ENCODE measurements around the gene PEX14. TPM values are rescaled to one million over a fixed set of nuclear protein-coding genes. Genes with fewer than 3 reads are reported as not detected.

The PEX14 gene
- total RNA-seq, 2 donors from 2014 or later: 16.0 TPM

DNA sequence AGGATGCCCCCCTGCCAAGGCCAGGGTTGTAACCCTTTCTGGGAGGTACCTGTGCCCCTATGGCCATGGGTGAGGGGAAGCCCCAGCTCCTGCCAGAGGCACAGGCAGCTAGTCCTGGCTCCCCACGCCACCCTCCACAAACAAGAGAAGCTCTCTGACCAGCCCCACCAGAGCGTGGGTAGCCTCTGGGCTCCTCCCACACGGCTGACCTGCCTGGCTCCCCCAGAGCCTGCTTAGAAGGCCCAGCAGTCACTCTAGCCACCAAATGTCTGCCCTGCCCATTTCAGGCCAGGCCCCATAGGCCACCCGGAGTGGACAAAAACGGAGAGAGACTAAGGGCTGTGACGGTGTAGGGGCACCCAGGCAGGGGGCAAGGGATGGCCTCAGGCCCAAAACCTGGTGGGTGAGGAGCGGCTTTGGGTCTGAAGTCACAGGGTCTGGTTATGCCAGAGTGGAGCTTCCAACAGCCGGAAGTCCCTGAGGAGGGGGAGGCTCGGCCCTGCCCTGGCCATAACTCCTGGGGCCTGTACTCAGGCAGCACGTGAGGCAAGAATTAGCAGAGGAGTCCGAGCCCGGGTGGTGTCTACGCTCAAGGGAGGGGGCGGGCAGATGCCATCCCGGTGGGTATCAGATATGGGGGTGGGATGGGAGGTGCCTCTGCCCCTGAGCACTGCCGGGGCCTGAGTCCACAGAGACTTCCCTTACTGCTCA, 166.2 kb downstream of the PEX14 start:
- no peak overlapping the region for H3K27ac Mint-ChIP-seq
- H3K4me3 Mint-ChIP-seq: no peak overlapping the region

GRCh38 chr1:10641976-10642375, 167.2 kb downstream of the PEX14 start:
- DNase-seq: no peak
- H3K27ac Mint-ChIP-seq: no peak overlapping the region
- no peaks in the 10 kb centered on the region for H3K36me3 Mint-ChIP-seq (ENCODE audit: low read depth)
- H3K9me3 ChIP-seq (ENCODE audit: control insufficient read depth, low read length, poor library complexity, severe bottlenecking): no peaks in the 10 kb centered on the region
- peaks cover 2% of the 10 kb centered on the region for H3K4me1 Mint-ChIP-seq
- no peak for ATAC-seq
- H3K27me3 Mint-ChIP-seq: no peaks in the 10 kb centered on the region
- H3K4me3 Mint-ChIP-seq: no peak overlapping the region

More for the DNA sequence above, 166.2 kb downstream of the PEX14 start:
- no peaks in the 10 kb centered on the region for H3K9me3 ChIP-seq (ENCODE audit: control insufficient read depth, low read length, poor library complexity, severe bottlenecking)
- Mint-ChIP-seq H3K4me1 (peaks cover 2% of the 10 kb centered on the region), H3K27me3 (no peaks in the 10 kb centered on the region), H3K36me3 (ENCODE audit: low read depth) (no peaks in the 10 kb centered on the region)
- ATAC-seq (no peak), DNase-seq (no peak)

DNA sequence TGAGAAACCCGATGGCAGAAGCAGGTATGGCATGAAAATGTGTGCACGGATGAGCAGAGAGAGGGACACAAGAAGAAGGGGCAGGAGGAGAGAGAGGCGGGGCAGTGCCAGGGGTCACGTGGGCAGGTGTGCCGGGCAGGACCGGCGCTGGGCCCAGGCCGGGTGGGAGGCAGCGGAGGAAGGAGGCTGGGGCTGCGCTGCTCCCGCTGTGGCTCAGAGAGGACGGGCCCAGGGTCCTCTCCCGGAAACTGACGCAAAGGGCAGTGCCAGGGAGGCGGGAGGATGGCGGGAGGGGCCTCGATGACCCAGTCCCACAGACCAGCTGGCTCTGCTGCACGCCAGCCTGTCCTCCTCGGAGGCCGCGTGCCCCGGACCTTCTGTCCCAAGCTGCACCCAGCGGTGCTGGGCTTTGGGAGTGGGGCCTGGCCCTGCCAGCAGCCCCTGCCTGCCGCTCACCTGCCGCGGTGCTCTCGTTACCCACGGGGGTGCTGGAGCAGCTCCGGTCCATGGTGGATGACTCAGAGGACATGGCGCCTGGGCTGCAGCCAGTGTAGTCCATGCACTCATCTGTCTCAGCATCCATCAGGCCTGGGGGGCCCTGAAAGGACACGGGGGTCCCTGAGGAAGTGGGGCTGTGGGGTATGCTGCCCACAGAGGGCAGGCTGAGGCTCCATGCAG, 167.8 kb downstream of the PEX14 start:
- H3K4me1 Mint-ChIP-seq: no peaks in the 10 kb centered on the region
- H3K27ac Mint-ChIP-seq: no peak overlapping the region
- ATAC-seq: no peak
- no peaks in the 10 kb centered on the region for H3K9me3 ChIP-seq (ENCODE audit: control insufficient read depth, low read length, poor library complexity, severe bottlenecking)
- DNase-seq: no peak
- no peaks in the 10 kb centered on the region for H3K36me3 Mint-ChIP-seq (ENCODE audit: low read depth)
- H3K27me3 Mint-ChIP-seq: no peaks in the 10 kb centered on the region
- H3K4me3 Mint-ChIP-seq: no peak overlapping the region

DNA sequence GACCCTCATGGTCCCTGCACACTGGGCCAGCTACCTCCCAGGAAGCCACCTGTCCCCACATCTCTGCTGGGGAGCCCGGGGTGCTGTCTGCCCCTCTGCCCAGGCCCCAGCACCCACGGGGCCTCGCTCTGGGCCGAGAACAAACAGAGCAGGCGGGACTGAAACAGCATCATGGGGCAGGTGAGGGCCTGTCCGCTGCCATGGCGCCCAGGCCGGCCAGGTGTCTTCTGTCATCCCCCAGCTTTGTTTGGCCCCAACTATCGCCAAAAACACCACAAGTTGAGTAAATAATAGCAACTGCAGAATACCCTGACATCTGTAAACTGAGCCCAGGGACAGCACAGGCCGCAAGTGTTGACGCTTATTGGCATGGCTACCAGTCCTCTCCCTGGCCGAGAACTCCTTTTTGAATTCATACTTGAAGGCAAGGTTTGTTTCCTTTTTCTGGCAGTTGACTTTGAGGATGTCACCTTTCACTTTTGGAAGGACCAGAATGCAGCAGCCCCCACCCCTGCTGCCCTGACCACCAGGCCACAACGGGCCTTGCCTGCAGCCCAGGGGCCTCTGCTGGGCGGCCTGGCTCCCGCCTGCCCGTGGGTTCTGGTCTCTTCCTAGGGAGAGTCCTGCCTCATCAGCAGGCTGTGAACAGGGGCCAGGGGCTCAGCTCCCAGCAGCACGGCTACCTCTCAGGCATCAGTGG, 169.0 kb downstream of the PEX14 start:
- DNase-seq (no peak), ATAC-seq (no peak)
- H3K27me3 Mint-ChIP-seq: no peaks in the 10 kb centered on the region
- H3K4me1 Mint-ChIP-seq: no peaks in the 10 kb centered on the region
- H3K36me3 Mint-ChIP-seq (ENCODE audit: low read depth): no peaks in the 10 kb centered on the region
- H3K9me3 ChIP-seq (ENCODE audit: control insufficient read depth, low read length, poor library complexity, severe bottlenecking): no peaks in the 10 kb centered on the region
- H3K27ac Mint-ChIP-seq: no peak overlapping the region
- H3K4me3 Mint-ChIP-seq: no peak overlapping the region

GRCh38 chr1:10644307-10645128, 169.8 kb downstream of the PEX14 start:
- Mint-ChIP-seq H3K36me3 (ENCODE audit: low read depth) (no peaks in the 10 kb centered on the region), H3K4me1 (no peaks in the 10 kb centered on the region), H3K4me3 (no peak overlapping the region), H3K27ac (no peak overlapping the region), H3K27me3 (no peaks in the 10 kb centered on the region)
- ATAC-seq: no peak
- no peaks in the 10 kb centered on the region for H3K9me3 ChIP-seq (ENCODE audit: control insufficient read depth, low read length, poor library complexity, severe bottlenecking)
- no peak for DNase-seq

DNA sequence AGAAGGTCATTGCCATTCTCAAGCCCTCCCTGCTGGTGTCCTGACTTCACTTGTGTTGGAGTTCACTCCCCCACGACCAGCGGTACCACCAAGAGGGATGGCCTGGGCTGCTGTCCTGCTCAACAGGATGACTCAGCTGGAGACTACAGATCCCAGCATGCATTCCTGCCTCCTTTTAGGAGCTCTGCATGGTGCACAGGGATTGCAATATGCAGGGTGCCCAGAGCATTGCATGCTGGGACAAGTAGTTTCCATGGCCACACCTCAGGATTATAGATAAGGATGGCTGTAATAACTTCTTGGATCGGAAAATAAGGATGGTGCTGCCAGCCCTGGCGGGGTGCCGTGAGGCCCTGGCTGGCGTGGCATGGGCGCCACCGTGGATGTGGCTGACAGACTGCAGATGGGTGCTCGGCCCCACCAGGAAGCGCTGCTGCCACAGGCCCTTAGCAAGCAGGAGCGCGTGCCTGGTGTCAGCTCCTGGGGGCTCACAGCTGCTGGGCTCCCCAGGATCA, 171.7 kb downstream of the PEX14 start:
- Mint-ChIP-seq H3K4me1 (no peaks in the 10 kb centered on the region), H3K27me3 (no peaks in the 10 kb centered on the region), H3K4me3 (no peak overlapping the region), H3K27ac (no peak overlapping the region), H3K36me3 (ENCODE audit: low read depth) (no peaks in the 10 kb centered on the region)
- H3K9me3 ChIP-seq (ENCODE audit: control insufficient read depth, low read length, poor library complexity, severe bottlenecking): no peaks in the 10 kb centered on the region
- DNase-seq (no peak), ATAC-seq (no peak)

DNA sequence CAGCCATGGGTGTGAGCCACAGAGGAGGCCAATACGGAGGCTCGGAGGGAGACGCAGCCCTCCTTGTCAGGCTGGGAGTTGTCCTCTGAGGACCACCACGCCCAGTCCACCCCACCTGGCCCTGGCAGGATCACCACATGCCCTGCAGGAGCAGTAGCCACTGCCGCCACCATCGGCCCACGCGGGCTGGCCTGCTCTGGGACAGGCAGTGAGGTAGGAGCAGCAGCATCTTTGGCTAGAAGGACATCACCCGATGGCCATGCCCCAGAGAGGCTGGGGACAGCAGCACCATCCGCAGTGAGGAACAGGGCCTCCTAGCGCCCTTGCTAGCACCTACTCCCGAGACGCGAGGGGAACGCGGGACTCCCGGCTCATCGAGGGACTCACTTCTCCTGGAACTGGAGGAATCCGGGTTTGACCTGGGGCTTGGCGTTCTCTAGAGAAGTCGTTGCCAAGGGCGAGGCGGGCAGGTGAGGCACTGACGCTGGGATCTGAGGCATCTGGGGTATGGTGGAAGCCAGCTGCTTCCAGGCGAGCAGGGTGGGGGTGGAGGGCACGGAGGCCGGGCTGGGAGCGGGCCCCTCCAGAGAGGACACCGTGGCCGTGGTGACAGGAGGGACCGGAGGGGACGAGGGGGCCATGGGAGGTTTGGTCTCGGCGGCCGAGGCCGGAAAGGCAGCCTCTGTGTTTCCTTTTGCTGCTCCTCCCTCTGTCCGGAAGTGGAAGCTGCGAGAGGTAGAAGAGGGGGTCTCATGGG, 172.8 kb downstream of the PEX14 start:
- Mint-ChIP-seq H3K36me3 (ENCODE audit: low read depth) (no peaks in the 10 kb centered on the region), H3K4me1 (no peaks in the 10 kb centered on the region), H3K4me3 (no peak overlapping the region), H3K27me3 (no peaks in the 10 kb centered on the region), H3K27ac (no peak overlapping the region)
- DNase-seq (no peak), ATAC-seq (no peak)
- H3K9me3 ChIP-seq (ENCODE audit: control insufficient read depth, low read length, poor library complexity, severe bottlenecking): no peaks in the 10 kb centered on the region

DNA sequence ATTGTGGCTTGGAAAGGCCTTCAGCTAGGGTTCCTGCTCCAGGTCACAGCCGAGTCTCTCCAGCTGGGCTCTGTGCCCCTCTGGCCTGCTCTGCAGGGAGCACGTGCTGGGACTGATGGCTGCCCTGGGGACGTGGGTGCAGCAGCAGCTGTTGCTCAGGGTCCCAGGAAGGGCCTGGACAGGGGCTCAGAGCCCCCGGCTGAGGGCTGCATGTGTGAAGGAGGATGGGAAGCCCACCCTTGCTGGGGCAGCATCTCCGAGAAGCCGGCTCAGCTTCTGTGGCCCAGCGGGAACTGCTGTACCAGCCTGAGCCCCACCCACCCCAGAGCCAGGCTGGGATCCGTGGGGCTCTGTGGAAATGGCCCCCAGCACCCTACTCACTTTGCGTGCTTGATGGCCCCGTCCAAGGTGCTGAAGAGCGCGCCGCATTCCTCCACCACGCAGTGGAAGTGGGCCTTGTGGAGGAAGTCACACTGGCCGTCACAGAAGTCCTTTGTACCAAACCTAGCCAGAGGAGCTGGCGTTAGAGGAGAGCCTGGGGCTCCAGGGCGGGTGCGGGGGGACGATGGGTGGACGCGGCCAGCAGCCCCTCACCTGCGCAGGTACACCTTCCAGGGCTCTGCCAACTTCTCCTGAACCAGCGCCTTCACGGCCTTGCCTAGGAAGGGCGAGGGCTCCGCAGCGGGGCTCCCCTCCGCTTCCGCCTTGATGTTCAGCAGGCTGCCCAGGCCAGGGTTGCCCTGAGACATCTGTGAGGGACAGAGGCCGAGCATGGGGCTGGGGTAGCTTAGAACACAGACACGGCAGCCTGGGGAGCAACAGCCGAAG, 174.2 kb downstream of the PEX14 start:
- DNase-seq: no peak
- no peaks in the 10 kb centered on the region for H3K27me3 Mint-ChIP-seq
- ATAC-seq: no peak

DNA sequence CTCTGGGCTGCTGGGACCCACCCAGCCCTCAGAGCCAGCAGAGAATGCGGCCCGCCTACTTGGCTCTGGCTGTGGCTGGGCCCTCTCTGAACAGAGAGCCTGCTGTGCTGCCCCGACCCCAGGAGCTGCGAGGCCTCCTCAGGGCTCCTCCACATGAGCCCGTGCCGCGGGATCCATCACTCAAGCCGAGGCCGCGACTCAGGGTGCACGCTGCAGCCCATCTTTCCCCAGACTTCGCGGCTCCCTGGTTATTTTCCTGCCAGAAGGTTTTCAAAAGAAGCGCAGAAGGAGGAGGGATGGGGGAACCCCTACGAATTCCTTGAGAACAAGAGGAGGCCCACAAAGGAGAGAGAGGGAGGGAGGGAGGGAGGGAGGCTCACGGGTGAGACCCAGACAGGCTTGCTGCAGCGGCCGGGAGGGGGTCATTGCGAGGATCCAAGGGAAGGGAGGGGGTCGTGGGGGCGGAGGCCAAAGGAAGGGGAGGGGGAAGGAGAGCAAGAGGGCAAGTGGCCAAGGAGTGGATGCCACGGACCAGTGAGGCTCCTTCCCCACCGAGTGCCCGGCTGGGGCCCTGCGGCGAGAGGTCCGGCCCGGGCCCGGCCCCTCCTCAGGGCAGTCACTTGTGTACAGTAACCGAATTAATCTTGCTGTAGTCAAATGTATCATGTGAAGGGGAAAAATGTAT, 174.9 kb downstream of the PEX14 start:
- ATAC-seq (no peak), DNase-seq (no peak)
- no peak overlapping the region for H3K27ac Mint-ChIP-seq
- H3K4me3 Mint-ChIP-seq: no peak overlapping the region
- no peaks in the 10 kb centered on the region for H3K9me3 ChIP-seq (ENCODE audit: control insufficient read depth, low read length, poor library complexity, severe bottlenecking)
- H3K27me3 Mint-ChIP-seq: no peaks in the 10 kb centered on the region
- no peaks in the 10 kb centered on the region for H3K4me1 Mint-ChIP-seq
- no peaks in the 10 kb centered on the region for H3K36me3 Mint-ChIP-seq (ENCODE audit: low read depth)

More for the DNA sequence above, 174.2 kb downstream of the PEX14 start:
- H3K36me3 Mint-ChIP-seq (ENCODE audit: low read depth): no peaks in the 10 kb centered on the region
- no peaks in the 10 kb centered on the region for H3K9me3 ChIP-seq (ENCODE audit: control insufficient read depth, low read length, poor library complexity, severe bottlenecking)
- H3K4me3 Mint-ChIP-seq: no peak overlapping the region
- no peaks in the 10 kb centered on the region for H3K4me1 Mint-ChIP-seq
- no peak overlapping the region for H3K27ac Mint-ChIP-seq

GRCh38 chr1:10650556-10651388, 176.0 kb downstream of the PEX14 start:
- H3K4me1 Mint-ChIP-seq: no peaks in the 10 kb centered on the region
- DNase-seq (no peak), ATAC-seq (no peak)
- H3K36me3 Mint-ChIP-seq (ENCODE audit: low read depth): no peaks in the 10 kb centered on the region
- no peaks in the 10 kb centered on the region for H3K27me3 Mint-ChIP-seq
- no peaks in the 10 kb centered on the region for H3K9me3 ChIP-seq (ENCODE audit: control insufficient read depth, low read length, poor library complexity, severe bottlenecking)
- no peak overlapping the region for H3K4me3 Mint-ChIP-seq
- no peak overlapping the region for H3K27ac Mint-ChIP-seq

GRCh38 chr1:10651389-10651766, 176.6 kb downstream of the PEX14 start:
- Mint-ChIP-seq H3K27ac (no peak overlapping the region), H3K27me3 (no peaks in the 10 kb centered on the region), H3K36me3 (ENCODE audit: low read depth) (no peaks in the 10 kb centered on the region), H3K4me3 (no peak overlapping the region), H3K4me1 (no peaks in the 10 kb centered on the region)
- H3K9me3 ChIP-seq (ENCODE audit: control insufficient read depth, low read length, poor library complexity, severe bottlenecking): no peaks in the 10 kb centered on the region
- ATAC-seq (no peak), DNase-seq (no peak)

All from T-helper 17 cell (primary cell).